ENCODE results near the gene NME9. TPM values are rescaled to one million over a fixed set of nuclear protein-coding genes. Genes with fewer than 3 reads are reported as not detected.

Gene NME9
- total and polyA plus RNA-seq, 4 donors = 2.8 to 11.4 (median 7.4) TPM

DNA sequence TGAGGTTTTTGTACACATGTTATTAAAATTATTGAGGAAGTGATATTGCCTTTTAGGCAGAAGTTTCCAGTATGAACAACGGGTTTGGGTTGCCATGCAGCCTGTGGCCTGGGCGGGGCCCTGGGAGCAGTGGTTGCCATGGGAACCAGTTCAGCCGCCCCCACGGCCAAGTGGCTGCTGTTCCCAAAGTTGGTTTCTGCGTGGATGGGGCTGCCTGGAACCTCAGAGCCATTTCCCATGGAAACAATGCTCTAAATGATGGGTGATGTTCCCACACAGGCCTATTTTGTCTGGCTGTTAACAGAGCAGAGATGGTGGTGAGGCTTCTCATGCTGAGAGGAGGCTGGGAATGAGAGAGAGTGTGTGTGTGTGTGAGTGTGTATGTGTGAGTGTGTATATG is 38.3 kb upstream of the NME9 start:
- WGBS, 2 donors = 45 to 47% methylated on average over 5 of the region's 5 CpGs
- H3K9me3 ChIP-seq (ENCODE audit: control insufficient read depth in 4 of 4, insufficient read depth in 3 of 4, low read length in 3 of 4) = no peaks in the 10 kb centered on the region
- no peak for ATAC-seq (ENCODE audit: insufficient read depth, low FRiP score)
- DNase-seq = no peak
- peak overlapping the region; percentile 28 to 30 for H3K27ac ChIP-seq (ENCODE audit: low read depth in 1 of 2, low read length in 1 of 2)
- no peaks in the 10 kb centered on the region for H3K36me3 ChIP-seq (ENCODE audit: control insufficient read depth in 4 of 4, insufficient read depth in 4 of 4, low read length in 4 of 4)
- no peak overlapping the region for H3K4me3 ChIP-seq
- H3K27me3 ChIP-seq (ENCODE audit: control insufficient read depth in 3 of 3, insufficient read depth in 3 of 3, low read length in 2 of 3) = no peaks in the 10 kb centered on the region
- TF ChIP-seq, protein P1, sequence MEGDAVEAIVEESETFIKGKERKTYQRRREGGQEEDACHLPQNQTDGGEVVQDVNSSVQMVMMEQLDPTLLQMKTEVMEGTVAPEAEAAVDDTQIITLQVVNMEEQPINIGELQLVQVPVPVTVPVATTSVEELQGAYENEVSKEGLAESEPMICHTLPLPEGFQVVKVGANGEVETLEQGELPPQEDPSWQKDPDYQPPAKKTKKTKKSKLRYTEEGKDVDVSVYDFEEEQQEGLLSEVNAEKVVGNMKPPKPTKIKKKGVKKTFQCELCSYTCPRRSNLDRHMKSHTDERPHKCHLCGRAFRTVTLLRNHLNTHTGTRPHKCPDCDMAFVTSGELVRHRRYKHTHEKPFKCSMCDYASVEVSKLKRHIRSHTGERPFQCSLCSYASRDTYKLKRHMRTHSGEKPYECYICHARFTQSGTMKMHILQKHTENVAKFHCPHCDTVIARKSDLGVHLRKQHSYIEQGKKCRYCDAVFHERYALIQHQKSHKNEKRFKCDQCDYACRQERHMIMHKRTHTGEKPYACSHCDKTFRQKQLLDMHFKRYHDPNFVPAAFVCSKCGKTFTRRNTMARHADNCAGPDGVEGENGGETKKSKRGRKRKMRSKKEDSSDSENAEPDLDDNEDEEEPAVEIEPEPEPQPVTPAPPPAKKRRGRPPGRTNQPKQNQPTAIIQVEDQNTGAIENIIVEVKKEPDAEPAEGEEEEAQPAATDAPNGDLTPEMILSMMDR (IDR thresholded peaks at IDR 0.05; ENCODE audit: control extremely low read depth, extremely low read depth) = no peak
- no peak overlapping the region for H3K9ac ChIP-seq (ENCODE audit: insufficient read depth in 1 of 2, low read length in 2 of 2)
- peaks cover 0 to 27% (median 14%) of the 10 kb centered on the region in 5 donors for H3K4me1 ChIP-seq (ENCODE audit: control insufficient read depth in 5 of 5, insufficient read depth in 5 of 5, low read length in 5 of 5)

DNA sequence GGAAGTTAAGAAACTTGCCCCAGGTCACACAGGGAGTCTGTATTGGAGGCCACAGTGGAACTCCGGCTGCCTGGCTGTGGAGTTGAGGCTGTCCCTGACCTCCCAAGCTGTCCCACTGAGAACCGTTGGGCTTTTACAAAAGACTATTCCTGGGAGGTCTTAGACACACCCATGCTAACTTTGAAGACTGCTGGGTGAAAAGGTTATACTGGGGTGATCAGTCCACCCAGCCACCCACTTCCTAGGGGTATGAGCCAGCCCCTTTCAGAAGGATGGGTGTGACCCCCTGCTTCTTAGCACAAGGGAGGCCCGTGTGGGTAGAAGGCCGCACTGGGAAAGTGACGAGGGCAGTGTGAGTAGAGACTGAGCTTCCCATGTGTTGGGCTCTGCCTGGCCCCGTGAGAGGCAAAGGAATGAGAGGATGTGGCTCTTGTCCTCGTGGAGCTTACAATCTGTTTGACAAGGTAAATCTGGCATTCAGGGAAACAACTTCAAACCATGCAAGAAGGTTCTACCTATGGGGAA is 37.7 kb upstream of the NME9 start:
- peak overlapping the region; percentile 17 to 42 for H3K27ac ChIP-seq (ENCODE audit: low read depth in 1 of 2, low read length in 1 of 2)
- TF ChIP-seq, protein P1 (IDR thresholded peaks at IDR 0.05; ENCODE audit: control extremely low read depth, extremely low read depth) = no peak
- no peak overlapping the region for H3K4me3 ChIP-seq
- no peak for DNase-seq
- WGBS, 2 donors = 80 to 88% methylated on average over 7 of the region's 7 CpGs
- H3K4me1 ChIP-seq (ENCODE audit: control insufficient read depth in 5 of 5, insufficient read depth in 5 of 5, low read length in 5 of 5) = peaks cover 0 to 27% (median 14%) of the 10 kb centered on the region in 5 donors
- H3K9ac ChIP-seq (ENCODE audit: insufficient read depth in 1 of 2, low read length in 2 of 2) = no peak overlapping the region
- no peaks in the 10 kb centered on the region for H3K27me3 ChIP-seq (ENCODE audit: control insufficient read depth in 3 of 3, insufficient read depth in 3 of 3, low read length in 2 of 3)
- no peak for ATAC-seq (ENCODE audit: insufficient read depth, low FRiP score)
- no peaks in the 10 kb centered on the region for H3K9me3 ChIP-seq (ENCODE audit: control insufficient read depth in 4 of 4, insufficient read depth in 3 of 4, low read length in 3 of 4)
- H3K36me3 ChIP-seq (ENCODE audit: control insufficient read depth in 4 of 4, insufficient read depth in 4 of 4, low read length in 4 of 4) = no peaks in the 10 kb centered on the region

DNA sequence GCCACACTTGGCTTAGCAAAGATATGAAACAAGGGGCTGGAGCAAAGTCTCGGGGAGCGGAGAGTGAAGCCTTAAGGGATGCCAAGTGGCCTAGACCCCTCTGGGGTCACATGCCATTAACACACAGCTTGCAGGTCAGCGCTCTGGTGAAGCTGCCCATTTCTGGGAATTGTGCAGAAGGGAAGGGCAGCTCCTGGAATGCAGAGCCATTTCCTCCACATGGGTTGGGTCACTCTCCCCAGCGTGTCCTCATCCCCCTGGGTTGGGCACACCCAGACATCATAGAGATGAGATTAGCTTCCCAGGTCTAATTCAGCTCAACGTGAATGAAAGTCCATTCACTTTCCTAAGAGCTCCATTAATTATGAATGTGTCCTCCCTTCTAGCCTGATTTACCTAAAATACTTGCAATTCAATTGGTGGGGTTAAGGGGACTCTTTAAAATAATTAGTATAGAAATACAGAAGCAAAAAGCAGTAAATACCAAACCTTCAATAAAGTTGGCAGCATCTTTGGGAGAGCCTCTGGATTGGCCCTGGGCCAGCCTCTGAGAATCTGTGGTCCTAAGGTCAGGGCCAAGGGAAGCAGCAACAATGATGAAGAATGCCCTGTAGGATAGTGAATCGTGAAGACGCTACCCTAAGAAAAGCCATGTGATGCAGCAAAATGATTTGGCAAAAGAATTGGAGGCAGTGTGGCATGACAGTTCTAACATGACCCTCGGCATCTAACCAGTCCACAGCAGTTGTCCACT is 36.5 kb upstream of the NME9 start:
- H3K36me3 ChIP-seq (ENCODE audit: control insufficient read depth in 4 of 4, insufficient read depth in 4 of 4, low read length in 4 of 4) = no peaks in the 10 kb centered on the region
- H3K9me3 ChIP-seq (ENCODE audit: control insufficient read depth in 4 of 4, insufficient read depth in 3 of 4, low read length in 3 of 4) = no peaks in the 10 kb centered on the region
- peaks cover 0 to 27% (median 14%) of the 10 kb centered on the region in 5 donors for H3K4me1 ChIP-seq (ENCODE audit: control insufficient read depth in 5 of 5, insufficient read depth in 5 of 5, low read length in 5 of 5)
- DNase-seq (no peak), ATAC-seq (ENCODE audit: insufficient read depth, low FRiP score) (no peak)
- H3K27ac ChIP-seq (ENCODE audit: low read depth in 1 of 2, low read length in 1 of 2) = no peak overlapping the region
- no peak overlapping the region for H3K9ac ChIP-seq (ENCODE audit: insufficient read depth in 1 of 2, low read length in 2 of 2)
- H3K4me3 ChIP-seq = no peak overlapping the region
- TF ChIP-seq, protein P1 (IDR thresholded peaks at IDR 0.05; ENCODE audit: control extremely low read depth, extremely low read depth) = no peak
- 68 to 74% methylated on average over 8 of the region's 8 CpGs for WGBS, 2 donors
- no peaks in the 10 kb centered on the region for H3K27me3 ChIP-seq (ENCODE audit: control insufficient read depth in 3 of 3, insufficient read depth in 3 of 3, low read length in 2 of 3)
